GM21825 (cell line): Measurements from ENCODE around the gene NCOR1.
"Not testable (repeated sequence)": the region's sequence is repeated elsewhere in the genome, so short reads cannot be mapped to it uniquely, and the experiment has no call there.

Source experiments
- ATAC-seq: cut with Tn5 transposase; IDR thresholded peaks from one replicate; pipeline ENCODE4 v1.9.1; 2021; ENCODE audit warnings: mild to moderate bottlenecking, moderate library complexity; ENCODE audit not compliant: unreplicated experiment

The NCOR1 gene

DNA sequence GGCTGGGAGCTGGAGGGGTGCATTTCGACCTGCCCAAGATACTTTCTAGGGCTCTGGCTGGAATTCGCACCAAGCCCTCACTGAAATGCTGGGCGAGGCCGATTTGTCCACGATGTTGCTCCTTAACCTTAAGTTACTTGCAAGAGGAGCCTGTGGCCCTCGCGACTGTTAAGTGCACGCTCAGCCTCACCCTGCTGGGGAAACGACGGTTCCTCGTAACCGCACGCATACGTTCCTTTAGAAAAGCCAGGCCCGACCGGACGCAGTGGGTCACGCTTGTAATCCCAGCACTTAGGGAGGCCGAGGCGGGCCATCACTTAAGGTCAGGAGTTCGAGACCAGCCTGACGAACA, 607 bp upstream of the NCOR1 start:
- no peak for ATAC-seq

DNA sequence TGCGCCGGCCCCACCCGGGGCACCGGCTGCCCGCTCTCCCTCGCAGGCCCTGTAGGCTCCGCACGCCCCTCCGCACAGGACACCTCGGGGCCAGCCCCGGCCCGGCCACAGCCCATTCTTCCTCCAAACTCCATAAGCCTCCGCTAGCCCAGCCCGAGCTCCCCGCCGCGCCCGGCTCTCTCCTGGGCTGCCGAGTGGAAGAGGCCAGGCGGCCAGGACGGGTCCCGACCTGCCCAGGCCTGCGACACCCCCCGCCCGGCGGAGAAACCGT, 397 bp downstream of the NCOR1 start:
- peak; percentile 30 for ATAC-seq

DNA sequence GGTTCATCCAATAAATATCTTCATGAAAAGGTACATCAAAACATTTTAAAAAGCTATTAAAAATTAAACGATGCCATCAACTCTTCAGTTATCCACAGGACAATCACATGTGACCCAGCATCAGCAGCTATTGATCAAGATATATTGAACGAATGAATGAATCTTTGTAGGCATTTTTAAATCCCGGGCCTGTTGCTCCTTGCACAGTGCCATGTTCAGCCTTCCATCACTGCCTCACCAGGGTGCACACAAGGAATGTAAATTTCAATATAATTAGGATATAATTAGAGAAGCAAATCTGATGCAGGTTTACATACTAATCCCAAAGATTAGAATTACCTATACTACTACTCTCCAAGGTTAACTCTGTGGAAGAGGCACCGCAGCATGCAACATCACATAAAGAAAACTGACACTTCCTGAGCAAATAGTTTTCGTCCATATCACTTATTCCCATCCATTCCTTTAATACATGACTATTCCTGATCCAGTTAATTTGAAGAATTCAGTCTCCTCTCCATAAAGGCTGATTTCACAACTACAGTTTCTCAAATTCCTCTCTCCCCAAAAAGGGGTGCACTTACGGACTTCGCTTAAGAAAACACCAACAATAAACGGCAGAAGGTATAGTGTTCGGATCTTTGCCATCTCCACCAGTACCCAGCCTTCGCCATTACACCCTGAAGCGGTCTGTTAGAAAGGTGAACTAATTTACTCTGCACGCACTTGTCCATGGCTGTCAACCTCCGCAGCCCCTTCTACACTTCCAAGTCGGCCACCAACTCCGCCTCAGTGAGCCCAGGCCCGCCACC, 938 bp downstream of the NCOR1 start:
- ATAC-seq: no peak

DNA sequence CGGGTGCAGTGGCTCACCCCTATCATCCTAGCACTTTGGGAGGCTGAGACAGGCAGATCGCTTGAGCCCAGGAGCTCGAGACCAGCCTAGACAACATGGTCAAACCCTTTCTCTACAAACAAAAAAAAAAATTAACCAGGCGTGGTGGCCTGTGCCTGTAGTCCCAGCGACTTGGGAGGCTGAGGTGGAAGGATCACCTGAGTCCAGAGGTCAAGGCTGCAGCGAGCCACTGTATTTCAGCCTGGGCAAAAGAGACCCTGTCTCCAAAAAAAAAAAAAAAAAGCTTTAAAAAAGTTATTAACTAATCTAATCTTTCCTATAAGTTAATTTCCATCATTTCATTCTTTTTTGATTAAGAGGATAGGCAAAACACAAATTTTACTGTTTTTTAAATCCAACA, 2.5 kb downstream of the NCOR1 start:
- ATAC-seq: no peak

DNA sequence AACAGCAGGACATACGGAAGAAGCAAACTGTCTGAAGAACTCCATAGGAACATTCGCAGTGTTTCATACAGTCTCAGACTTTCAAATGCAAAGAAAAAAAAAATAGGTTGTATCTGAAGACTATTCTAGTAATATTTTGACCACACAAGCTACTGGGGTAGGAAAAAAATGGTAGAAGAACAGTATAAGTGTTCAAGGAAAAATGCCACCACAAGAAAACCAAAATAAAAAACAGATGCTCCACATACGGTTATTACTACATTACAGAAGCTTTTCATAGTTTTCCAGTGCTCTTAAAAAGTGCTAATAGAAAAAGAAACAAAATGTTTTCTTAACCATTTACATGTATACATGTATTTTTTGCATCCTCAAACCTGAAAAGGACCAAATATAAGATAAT, 3.7 kb downstream of the NCOR1 start:
- no peak for ATAC-seq

DNA sequence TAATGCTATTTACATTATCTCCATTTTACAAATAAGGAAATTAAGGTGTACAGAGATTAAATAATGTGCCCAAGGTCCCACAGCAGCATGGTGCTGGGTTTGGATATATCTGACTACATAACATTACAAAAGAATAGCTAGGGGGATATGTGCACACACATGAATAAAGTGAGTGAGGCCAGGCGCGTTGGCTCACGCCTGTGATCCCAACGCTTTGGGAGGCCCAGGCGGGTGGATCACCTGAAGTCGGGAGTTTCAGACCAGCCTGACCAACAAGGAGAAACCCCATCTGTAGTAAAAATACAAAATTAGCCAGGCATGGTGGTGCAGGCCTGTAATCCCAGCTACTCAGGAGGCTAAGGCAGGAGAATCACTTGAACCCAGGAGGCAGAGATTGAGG, 10.6 kb downstream of the NCOR1 start:
- not testable (repeated sequence) for ATAC-seq

DNA sequence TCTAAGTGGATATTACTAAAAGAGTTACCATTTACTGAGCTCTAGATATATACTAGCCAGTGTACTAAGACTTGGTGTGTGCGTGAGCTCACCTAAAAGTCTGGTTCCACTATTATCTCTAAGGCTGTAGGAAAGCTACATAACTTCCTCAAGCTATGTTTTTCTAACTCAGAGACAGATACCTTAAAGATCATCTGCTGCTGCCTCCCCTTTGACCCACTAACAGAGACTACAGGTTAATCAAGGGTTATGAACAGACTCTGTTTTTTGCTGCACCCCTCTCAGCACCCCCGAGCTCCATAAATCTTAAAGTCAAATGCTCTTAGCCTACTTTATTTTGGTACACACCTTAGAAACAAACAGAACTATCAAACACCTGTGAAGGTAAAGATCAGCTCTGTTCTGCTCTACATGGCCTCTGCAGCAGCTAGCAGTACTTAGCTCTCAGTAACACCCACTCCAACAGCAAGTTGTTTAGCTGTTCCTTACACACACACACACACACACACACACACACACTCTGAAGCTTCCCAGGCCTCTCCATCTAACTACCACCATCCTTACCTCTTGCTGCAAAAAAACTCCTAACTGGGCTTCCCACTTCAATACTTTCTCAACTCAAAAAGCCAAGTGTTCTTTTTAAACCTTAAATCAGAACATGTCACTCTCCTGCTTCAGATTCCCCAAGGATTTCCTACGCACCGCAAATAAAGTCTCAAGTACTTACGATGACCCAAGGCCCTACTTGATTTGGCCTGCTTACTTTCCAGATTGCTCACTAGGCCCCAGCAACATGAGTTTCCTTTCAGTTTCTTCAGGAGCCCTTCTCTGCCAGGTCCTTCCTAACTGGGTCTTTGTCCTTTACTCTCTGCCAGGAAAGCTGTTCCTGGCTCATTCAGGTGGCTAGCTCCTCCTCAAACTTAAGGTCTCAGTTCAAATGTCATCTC, 12.5 kb downstream of the NCOR1 start:
- ATAC-seq: not testable (repeated sequence)

DNA sequence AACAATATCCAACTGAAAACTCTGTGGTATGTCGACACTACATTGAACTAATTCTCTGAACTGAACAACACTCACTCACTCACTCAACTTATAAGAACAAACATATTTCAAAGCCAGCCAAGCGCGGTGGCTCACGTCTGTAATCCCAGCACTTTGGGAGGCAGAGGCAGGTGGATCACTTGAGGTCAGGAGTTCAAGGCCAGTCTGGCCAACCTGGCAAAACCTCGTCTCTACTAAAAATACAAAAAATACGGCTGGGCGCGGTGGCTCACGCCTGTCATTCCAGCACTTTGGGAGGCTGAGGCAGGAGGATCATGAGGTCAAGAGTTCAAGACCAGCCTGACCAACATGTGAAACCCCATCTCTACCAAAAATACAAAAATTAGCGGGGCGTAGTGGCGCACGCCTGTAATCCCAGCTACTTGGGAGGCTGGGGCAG, 13.6 kb downstream of the NCOR1 start:
- not testable (repeated sequence) for ATAC-seq

DNA sequence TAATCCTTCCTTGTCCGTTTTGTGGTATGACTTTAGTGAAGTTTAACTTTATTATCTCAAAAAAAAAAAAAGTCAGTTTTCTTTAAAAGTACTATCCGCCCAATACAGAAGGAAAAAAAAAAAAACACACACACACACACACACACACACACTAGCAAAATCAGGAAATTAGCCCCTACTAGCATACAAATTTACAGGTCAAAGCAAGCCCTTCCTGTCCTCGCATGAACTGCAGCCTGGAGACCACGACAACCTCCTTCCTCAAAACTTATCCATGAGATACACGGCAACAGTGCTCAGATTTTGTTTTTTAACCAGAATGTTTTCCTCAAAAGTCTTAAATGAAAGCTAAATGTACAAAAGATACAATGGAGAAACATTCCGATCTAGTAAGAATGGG, 16.2 kb downstream of the NCOR1 start:
- no peak for ATAC-seq

DNA sequence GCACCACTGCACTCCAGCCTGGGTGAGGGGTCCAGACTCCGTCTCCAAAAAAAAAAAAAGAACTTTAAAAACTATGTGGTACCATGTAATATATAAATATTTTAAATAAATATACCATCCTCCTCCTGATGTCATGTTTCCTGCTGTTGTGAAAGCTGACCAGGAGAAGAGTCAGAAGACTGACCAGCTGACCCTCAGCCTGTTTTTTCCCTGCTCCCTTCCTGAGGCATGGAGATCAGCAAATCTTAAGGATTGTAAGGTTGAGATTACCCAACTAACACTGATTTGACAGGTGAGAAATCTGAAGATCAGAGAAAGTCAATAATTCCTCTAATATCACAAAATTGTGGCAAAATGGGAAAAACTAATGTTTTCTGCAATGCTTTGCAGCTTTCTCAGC, 18.1 kb downstream of the NCOR1 start:
- ATAC-seq: no peak

DNA sequence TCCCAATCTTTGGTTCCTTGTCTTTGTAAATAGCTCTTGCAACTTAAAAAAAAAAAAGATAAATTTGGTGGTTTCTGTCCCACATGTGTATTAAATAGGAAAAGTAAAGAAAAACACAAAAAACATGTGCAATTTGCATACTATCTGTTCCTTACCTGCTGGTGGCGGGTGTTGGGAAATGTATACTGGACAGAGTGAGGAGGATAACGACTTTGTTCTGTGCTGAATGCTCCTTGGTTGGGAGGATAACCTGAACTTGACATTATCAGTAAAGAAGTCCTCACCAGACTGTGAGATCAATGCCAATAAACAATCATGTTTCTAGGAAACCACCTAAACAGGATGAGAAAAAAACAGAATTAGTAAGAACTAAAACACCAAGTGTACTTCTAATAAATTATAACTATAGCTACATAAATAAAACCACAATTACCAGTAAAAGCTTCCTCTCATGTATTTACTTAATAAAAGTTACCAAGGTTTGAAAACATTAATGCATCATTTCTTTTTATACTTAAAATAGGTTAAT, 21.0 kb downstream of the NCOR1 start:
- ATAC-seq: not testable (repeated sequence)

DNA sequence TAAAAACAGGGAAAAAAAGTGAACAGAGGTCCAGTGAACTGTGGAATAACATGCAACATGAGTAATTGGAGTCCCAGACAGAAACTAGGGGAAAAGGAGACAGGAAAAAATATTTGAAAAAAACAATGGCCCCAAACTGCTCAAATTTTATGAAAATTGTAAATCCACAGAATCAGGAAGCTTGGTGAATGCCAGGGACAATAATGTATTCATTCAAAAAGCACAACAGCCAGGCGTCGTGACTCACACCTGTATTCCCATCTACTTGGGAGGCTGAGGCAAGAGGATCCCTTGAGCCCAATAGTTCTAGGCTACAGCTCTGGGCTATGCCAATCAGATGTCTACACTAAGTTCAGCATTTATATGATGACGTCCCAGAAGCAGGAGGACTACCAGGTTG, 23.7 kb downstream of the NCOR1 start:
- ATAC-seq: no peak

DNA sequence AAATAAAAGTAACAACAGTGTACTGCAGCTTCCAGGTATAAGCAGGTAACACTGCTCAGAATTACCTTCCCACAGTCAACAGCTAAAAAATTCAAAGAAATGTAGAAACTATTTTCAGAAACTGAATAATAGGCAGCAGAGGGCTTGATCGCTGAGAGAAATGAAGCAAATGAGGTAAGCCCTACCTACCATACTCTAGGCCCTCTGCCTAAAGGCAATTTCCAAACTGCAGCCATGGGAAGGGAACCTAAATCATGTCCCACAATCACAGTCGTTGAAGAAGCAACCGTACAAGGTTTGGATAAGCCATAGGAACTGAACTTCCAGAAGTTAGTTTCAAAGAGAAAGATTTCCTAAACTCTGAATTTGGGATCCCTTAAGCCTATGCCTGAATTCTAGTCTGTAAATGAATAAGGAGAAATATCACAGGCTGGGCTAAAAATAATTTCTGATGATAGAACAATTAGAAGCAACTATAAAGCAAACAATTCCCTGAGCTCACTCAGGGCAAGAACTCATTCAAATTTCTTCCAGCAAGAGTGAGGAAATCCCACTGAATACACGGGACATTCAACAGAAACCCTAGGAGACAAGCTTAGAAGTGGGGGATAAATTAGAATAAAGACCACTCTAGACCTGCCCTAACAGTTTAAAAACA, 24.5 kb downstream of the NCOR1 start:
- no peak for ATAC-seq

DNA sequence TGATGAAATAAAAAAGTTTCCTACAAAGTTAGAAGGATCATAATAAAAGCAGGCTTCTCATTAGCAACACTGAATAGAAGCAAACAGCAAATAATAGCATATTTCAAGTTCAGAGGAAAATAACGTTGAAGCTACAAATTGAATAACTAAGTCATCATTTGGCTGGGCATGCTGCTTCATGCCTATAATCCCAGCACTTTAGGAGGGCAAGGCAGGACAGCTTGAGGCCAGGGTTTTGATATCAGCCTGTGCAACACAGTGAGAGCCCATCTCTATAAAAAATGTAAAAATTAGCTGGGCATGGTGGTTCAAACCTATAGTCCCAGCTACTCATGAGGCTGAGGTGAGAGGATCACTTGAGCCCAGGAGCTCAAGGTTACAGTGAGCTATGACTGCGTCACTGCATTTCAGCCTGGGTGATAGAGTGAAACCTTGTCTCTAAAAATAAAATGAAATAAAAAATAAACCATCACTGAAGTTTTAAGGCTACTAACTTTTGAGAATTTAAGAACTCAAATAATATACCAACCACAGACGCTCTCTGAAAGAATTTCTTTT, 25.5 kb downstream of the NCOR1 start:
- no peak for ATAC-seq

DNA sequence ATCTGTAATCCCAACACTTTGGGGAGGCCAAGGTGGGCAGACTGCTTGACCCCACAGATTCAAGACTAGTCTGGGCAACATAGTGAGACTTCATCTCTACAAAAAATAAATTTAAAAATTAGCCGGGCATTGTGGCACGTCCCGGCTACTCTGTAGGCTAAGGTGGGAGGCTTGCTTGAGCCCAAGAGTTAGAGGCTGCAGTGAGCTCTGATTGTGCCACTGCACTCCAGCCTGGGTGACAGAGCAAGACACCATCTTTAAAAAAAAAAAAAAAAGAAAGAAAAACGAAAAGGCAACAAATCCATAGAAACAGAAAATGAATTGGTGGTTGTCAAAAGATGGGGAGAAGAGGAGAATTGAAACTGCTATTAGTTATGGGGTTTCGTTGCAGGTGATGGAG, 27.7 kb downstream of the NCOR1 start:
- no peak for ATAC-seq

DNA sequence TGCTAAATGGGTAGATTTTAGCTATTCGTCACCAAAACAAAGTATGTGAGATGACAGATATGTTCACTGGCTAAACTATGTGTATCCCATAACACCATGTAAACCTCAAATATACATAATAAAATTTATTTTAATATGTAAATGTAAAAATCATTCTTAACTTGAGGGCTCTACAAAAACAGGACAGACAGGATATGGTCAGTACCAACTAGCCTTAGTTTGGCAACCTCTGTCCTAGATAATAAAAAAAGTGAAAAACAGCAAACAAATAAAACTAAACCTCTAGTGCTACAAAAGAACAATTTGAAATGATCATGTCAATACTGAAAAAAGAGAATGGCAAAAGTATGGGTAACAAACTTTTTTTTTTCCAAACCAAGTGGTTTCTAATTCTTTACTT, 33.8 kb downstream of the NCOR1 start:
- ATAC-seq: no peak

DNA sequence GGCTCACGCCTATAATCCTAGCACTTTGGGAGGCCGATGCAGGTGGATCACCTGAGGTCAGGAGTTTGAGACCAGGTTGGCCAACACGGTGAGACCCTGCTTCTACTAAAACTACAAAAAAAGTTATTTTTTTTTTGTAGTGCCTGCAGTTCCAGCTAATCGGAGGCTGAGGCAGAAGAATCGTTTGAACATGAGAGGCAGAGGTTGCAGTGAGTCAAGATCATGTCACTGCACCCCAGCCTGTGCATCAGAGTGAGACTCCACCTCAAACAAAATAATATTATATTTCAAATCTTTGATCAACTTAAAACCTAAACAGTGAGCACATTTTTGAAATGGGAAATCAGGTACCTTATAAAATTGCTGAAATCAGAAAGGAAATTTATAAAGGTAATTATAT, 36.5 kb downstream of the NCOR1 start:
- ATAC-seq: no peak

DNA sequence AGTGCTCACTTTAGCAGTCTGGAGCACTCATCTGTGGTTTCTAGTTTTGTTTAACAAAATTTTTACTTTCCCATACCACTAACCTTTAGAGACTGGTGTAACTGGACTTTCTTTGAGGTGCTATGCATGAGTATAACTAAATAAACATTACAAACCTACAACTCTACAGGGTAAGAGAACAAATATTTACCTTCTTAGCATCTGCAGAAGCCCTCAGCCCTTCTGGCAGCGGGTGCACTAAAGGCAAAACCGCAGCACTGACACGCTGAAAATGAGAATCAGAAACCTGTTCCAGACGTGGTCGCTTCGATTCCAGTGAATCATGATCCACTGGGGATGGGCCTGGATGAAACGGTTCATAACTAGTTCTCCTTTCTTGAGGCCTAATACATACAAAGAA, 43.7 kb downstream of the NCOR1 start:
- ATAC-seq: no peak

DNA sequence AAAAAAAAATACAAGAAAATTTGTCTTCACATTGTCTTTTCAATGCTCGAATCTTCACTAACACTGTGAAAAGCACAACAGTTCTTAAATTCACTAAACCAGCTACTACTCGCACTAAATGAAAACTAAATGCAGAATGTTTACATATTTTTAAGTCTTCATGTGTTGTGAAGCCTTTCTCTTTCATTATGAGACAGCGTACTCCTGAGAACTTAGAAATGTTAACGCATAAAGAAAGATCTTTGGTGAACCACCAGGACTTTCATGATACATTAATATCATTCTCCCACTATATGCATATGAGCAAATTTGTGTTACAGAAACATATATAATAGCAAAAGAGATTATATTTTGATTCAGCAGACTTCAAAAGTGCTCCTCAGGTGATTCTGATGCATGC, 48.6 kb downstream of the NCOR1 start:
- not testable (repeated sequence) for ATAC-seq

DNA sequence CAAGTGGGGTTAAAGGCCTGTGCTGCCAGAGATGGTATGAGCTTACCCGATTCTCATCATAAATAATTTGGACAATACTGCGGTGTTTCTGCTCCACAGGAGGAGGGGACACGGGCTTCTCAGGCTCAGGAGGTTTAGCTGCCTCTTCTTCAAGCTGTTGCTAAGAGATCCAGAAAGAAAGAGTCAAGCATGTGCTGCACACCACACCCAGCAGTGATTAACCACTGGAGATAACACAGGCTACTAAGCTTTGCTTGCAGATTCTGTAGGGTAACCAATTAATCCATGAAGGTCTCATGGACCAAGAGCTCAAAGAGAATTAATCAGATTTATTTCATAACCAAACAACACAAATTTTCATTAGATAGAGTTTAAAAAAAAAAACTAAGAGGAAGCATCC, 56.6 kb downstream of the NCOR1 start:
- ATAC-seq: no peak

DNA sequence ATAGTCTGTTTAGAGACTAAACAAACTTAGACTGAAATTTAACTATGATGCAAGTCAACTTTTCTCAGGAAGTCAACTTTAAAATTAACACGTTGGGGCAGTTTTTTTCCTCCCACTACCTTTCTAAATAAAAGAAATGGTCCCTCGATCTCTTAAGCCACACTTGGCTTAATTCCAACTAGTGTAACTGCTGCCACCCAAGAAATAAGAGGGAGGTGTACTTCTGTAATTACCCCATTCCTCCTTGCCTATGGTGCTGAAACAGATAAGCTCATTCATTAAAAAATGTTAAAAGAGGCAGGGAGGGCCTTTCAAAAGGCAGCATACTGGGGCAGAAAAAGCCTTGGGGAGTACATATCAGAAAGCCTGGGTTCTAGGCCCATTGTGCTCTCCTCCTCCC, 59.8 kb downstream of the NCOR1 start:
- ATAC-seq: no peak
